Right lobe of liver (tissue), 6 donors: ENCODE results near the gene ZNF862. TPM values are rescaled to one million over a fixed set of nuclear protein-coding genes. Genes with fewer than 3 reads are reported as not detected.

Experiments
- ATAC-seq, 4 donors: fragments of 200-7000 bp; cut with Tn5 transposase; one replicate each; pipeline ENCODE4 v1.9.1; 2020; ENCODE audit warnings: mild to moderate bottlenecking in 4 of 4, moderate library complexity in 4 of 4
- DNase-seq, 3 donors: peaks; one replicate each; pipeline ENCODE4 v3.0.0-alpha.2; 2020
- H3K27ac ChIP-seq, 3 donors: fragments of 200-600 bp; one replicate each; pipeline ENCODE4 v1.8.0; 2022
- H3K27me3 ChIP-seq, 2 donors: fragments of 200-600 bp; one replicate each; pipeline ENCODE4 v1.8.0; 2022
- H3K36me3 ChIP-seq, 4 donors: fragments of 200-600 bp; sonication (generic) in 1 of 4; one replicate each; pipeline versions ENCODE4 v1.5.1 to v1.8.0; 2017 to 2022; ENCODE audit warnings: control low read depth in 1 of 4
- H3K4me1 ChIP-seq, 4 donors: fragments of 200-600 bp; sonication (generic) in 1 of 4; one replicate each; pipeline versions ENCODE4 v1.5.1 to v1.8.0; 2017 to 2022; ENCODE audit warnings: control low read depth in 1 of 4
- H3K4me3 ChIP-seq, 3 donors: fragments of 200-600 bp; one replicate each; pipeline ENCODE4 v1.8.0; 2022
- H3K9me3 ChIP-seq, 4 donors: fragments of 200-600 bp; sonication (generic) in 1 of 4; one replicate each; pipeline versions ENCODE4 v1.5.1 to v1.8.0; 2017 to 2022; ENCODE audit warnings: control low read depth in 1 of 4
- CTCF ChIP-seq, 4 donors: fragments of 200-600 bp in 3 of 4; fragments of 450-650 bp in 1 of 4; IDR thresholded peaks; one replicate each; pipeline versions ENCODE4 v1.5.1 to v1.8.0; 2016 to 2022; ENCODE audit warnings: antibody characterized with exemption in 4 of 4, mild to moderate bottlenecking in 2 of 4
- POLR2A ChIP-seq: fragments of 450-650 bp; IDR thresholded peaks from one replicate; pipeline ENCODE4 v1.6.1; 2017; ENCODE audit warnings: antibody characterized with exemption, mild to moderate bottlenecking
- WGBS: methylation state at CpG from one replicate; pipeline ENCODE4 v1.1.6; 2018; ENCODE audit warnings: low coverage, low lambda C conversion rate; ENCODE audit not compliant: insufficient coverage; ENCODE audit errors: missing lambda C conversion rate; 5-methylcytosine and 5-hydroxymethylcytosine counted together
- intact Hi-C, 2 donors: fragments of 100-400 bp; cut with DNase I; formaldehyde crosslinking; loops; one replicate each; pipeline versions ENCODE4 v1.11.2 to v1.14.1; 2022
- total RNA-seq, 6 experiments: library from RNA; depleted of rRNA in 2 of 6; stranded (reverse); fragments of >200 nt in 2 of 6; fragmentation: NEBNext Ultra II Directional in 3 of 6; extraction: Animal tissue kit (Norgen Biotek cat#: 25700) in 3 of 6; gene quantifications; one replicate each; pipeline versions ENCODE4 v1.1.0 to v1.2.4, GENCODE V29; 2016 to 2023
- donor health status: DM: no; HTN: yes; CAD: no.
- donor health status: DM: no; HTN: no; CAD: no.
- donor health status: DM: no; HTN: no; CAD: no.
- donor health status: DM: no; HTN: yes; CAD: no.
- donor health status: DM: no; HTN: yes; CAD: no.

Gene ZNF862
- total RNA-seq, 6 experiments from 2014 or later: 2.5 to 11.3 (median 7.1) TPM

DNA sequence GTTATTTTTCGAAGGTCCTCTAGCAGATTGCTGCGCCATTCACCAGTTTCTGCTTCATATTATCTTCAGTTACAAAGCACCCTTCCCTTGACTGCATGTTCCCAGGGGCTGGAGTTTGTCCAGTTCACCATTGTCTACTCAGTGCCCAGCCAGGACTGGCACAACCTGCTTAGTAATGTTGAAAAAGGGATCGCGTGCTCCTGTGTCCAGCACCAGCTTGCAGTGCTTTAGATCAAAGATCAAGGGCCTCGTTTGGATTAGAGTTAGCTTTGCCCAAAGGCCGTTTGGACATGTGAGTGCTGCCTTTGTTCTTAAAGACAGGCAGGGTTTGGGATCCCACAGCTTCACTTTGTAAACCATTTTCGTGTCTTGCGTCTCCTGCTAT, 36.5 kb downstream of the ZNF862 start:
- peak; percentile 56 to 75 (median 70) for ATAC-seq
- intact Hi-C loops: no loop called here
- H3K4me1 ChIP-seq: peaks cover 0 to 22% (median 10%) of the 10 kb centered on the region in 4 donors
- peak in 2 of 3 donors; percentile 82 to 92 for DNase-seq
- H3K27ac ChIP-seq: peak overlapping the region in 2 of 3 donors; percentile 59 to 80
- TF ChIP-seq POLR2A (peak; percentile 38), CTCF (IDR thresholded peaks at IDR 0.05) (no peak)
- H3K36me3 ChIP-seq: peaks cover 0 to 11% (median 0%) of the 10 kb centered on the region in 4 donors
- no peaks in the 10 kb centered on the region for H3K9me3 ChIP-seq
- H3K4me3 ChIP-seq: peak overlapping the region; percentile 74 to 94 (median 87)
- no peaks in the 10 kb centered on the region for H3K27me3 ChIP-seq
- 21% methylated on average over 8 of the region's 8 CpGs for WGBS

DNA sequence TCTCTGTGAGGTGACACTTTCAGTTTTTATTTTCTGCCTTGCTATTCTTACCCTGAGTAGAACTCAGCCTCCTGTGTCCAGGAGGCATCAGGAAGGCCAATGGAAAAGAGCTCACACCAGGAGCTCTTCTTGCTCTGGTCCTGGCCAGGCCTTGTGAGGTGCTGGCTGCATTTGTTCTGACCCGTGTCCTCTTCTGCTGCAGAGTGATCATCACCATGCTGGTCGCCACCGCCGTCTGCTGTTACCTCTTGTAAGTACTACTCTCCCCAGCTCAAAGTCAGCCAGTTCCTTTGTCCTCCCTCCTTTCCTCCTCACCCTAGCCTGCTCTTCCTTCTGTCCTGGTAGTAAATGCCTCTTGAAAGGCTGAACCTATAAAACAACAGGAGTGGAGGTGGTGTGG, 37.2 kb downstream of the ZNF862 start:
- intact Hi-C loops: no loop called here
- no peaks in the 10 kb centered on the region for H3K9me3 ChIP-seq
- DNase-seq (no peak), ATAC-seq (no peak)
- WGBS: 97% methylated on average over 4 of the region's 4 CpGs
- peaks cover 0 to 11% (median 0%) of the 10 kb centered on the region in 4 donors for H3K36me3 ChIP-seq
- TF ChIP-seq CTCF (IDR thresholded peaks at IDR 0.05) (no peak), POLR2A (no peak)
- peaks cover 0 to 22% (median 10%) of the 10 kb centered on the region in 4 donors for H3K4me1 ChIP-seq
- H3K27me3 ChIP-seq: no peaks in the 10 kb centered on the region
- peak overlapping the region in 1 of 3 donors; percentile 80 for H3K27ac ChIP-seq
- peak overlapping the region in 1 of 3 donors; percentile 87 for H3K4me3 ChIP-seq

GRCh38 chr7:149877890-149878522, 39.8 kb downstream of the ZNF862 start:
- Histone ChIP-seq H3K27ac (no peak overlapping the region), H3K9me3 (no peaks in the 10 kb centered on the region), H3K4me1 (peaks cover 0 to 27% (median 10%) of the 10 kb centered on the region in 4 donors), H3K36me3 (peaks cover 0 to 11% (median 0%) of the 10 kb centered on the region in 4 donors), H3K4me3 (no peak overlapping the region), H3K27me3 (no peaks in the 10 kb centered on the region)
- TF ChIP-seq POLR2A (no peak), CTCF (IDR thresholded peaks at IDR 0.05) (no peak)
- ATAC-seq (no peak), DNase-seq (no peak)
- intact Hi-C loops: no loop called here
- 72% methylated on average over 5 of the region's 16 CpGs for WGBS

GRCh38 chr7:149878523-149878921, 40.3 kb downstream of the ZNF862 start:
- Histone ChIP-seq H3K36me3 (peaks cover 0 to 11% (median 0%) of the 10 kb centered on the region in 4 donors), H3K4me3 (no peak overlapping the region), H3K27me3 (no peaks in the 10 kb centered on the region), H3K9me3 (no peaks in the 10 kb centered on the region), H3K4me1 (peaks cover 0 to 32% (median 13%) of the 10 kb centered on the region in 4 donors), H3K27ac (no peak overlapping the region)
- WGBS: 84% methylated on average over 5 of the region's 13 CpGs
- intact Hi-C loops: no loop called here
- DNase-seq (no peak), ATAC-seq (no peak)
- TF ChIP-seq POLR2A (no peak), CTCF (IDR thresholded peaks at IDR 0.05) (no peak)
